GM12892 (cell line): ENCODE measurements around the gene ATAD3B.
"Not testable (repeated sequence)": the region's sequence is repeated elsewhere in the genome, so short reads cannot be mapped to it uniquely, and the experiment has no call there.

Experiments used
- POLR2A ChIP-seq: IDR thresholded peaks from 2 replicates; pipeline ENCODE4 v1.6.1; 2011; ENCODE audit warnings: low read depth, low read length, control low read depth
- POLR2AphosphoS5 ChIP-seq: IDR thresholded peaks from 2 replicates; pipeline ENCODE4 v1.6.1; 2011; ENCODE audit warnings: low read depth, low read length, control low read depth
- TAF1 ChIP-seq: IDR thresholded peaks from 2 replicates; pipeline ENCODE4 v1.6.1; 2011; ENCODE audit warnings: low read depth, mild to moderate bottlenecking, control low read depth, low read length, borderline replicate concordance

- not testable (repeated sequence) for TF ChIP-seq POLR2AphosphoS5, POLR2A, TAF1
Measured at GRCh38 chr1:1485755-1486317, 14.3 kb downstream of the ATAD3B start.
